ENCODE measurements around the gene SHFL.

GRCh38 chr19:10079031-10079453, 7.1 kb upstream of the SHFL start:
- TF ChIP-seq CTCF (tag by site-specific recombination; IDR thresholded peaks at IDR 0.05) (no peak), ZNF169 (tag by site-specific recombination; IDR thresholded peaks at IDR 0.05) (no peak), ZFP37 (tag by site-specific recombination; IDR thresholded peaks at IDR 0.05) (no peak), BCL6B (tag by site-specific recombination; IDR thresholded peaks at IDR 0.05) (no peak), ZNF214 (tag by site-specific recombination; IDR thresholded peaks at IDR 0.05; ENCODE audit: borderline replicate concordance) (no peak), OVOL3 (tag by site-specific recombination; IDR thresholded peaks at IDR 0.05) (no peak), ZNF202 (tag by site-specific recombination; IDR thresholded peaks at IDR 0.05; ENCODE audit: borderline replicate concordance) (no peak), ZBTB1 (tag by site-specific recombination; IDR thresholded peaks at IDR 0.05) (no peak), PBX3 (CRISPR knock-in tag; IDR thresholded peaks at IDR 0.05) (no peak), ZNF426 (tag by site-specific recombination; IDR thresholded peaks at IDR 0.05) (no peak), ZNF639 (tag by site-specific recombination; IDR thresholded peaks at IDR 0.05) (no peak), ZNF768 (tag by site-specific recombination; IDR thresholded peaks at IDR 0.05) (no peak)

Measured in HEK293 (cell line).